ENCODE results near the gene MBD3. TPM values are rescaled to one million over a fixed set of nuclear protein-coding genes. Genes with fewer than 3 reads are reported as not detected.
A peak's percentile ranks its signal among the peaks of the same experiment; 100 is the strongest.

MBD3 gene
- total RNA-seq, 1 donor from 2014 or later, result 124 TPM

GRCh38 chr19:1572795-1573194 is 19.9 kb downstream of the MBD3 start:
- no peak for DNase-seq (ENCODE audit: low read depth, low spot score)

GRCh38 chr19:1571358-1571757 is 21.3 kb downstream of the MBD3 start:
- DNase-seq (ENCODE audit: low read depth, low spot score), result no peak

- no peak for DNase-seq (ENCODE audit: low read depth, low spot score)
These were observed 21.8 kb downstream of the MBD3 start for GRCh38 chr19:1570836-1571235.

GRCh38 chr19:1569997-1570396 is 22.7 kb downstream of the MBD3 start:
- no peak for DNase-seq (ENCODE audit: low read depth, low spot score)

GRCh38 chr19:1568320-1569019 is 24.2 kb downstream of the MBD3 start, which contains the start of gene MEX3D:
Gene MEX3D, minus strand, starts transcription at chr19:1568325. Its CDS starts 267 bp downstream, at chr19:1568058.
- DNase-seq (ENCODE audit: low read depth, low spot score), result no peak

GRCh38 chr19:1567848-1568227 is 24.8 kb downstream of the MBD3 start:
- DNase-seq (ENCODE audit: low read depth, low spot score), result no peak

GRCh38 chr19:1567116-1567847 is 25.4 kb downstream of the MBD3 start:
- DNase-seq (ENCODE audit: low read depth, low spot score), result no peak

- peak; percentile 60 for DNase-seq (ENCODE audit: low read depth, low spot score)
These were observed 26.1 kb downstream of the MBD3 start for GRCh38 chr19:1566392-1567115.

GRCh38 chr19:1563251-1563650 is 29.4 kb downstream of the MBD3 start:
- no peak for DNase-seq (ENCODE audit: low read depth, low spot score)

GRCh38 chr19:1561236-1561842 is 31.3 kb downstream of the MBD3 start:
- DNase-seq (ENCODE audit: low read depth, low spot score), result no peak

GRCh38 chr19:1560286-1560882 is 32.3 kb downstream of the MBD3 start:
- no peak for DNase-seq (ENCODE audit: low read depth, low spot score)

GRCh38 chr19:1558552-1558951 is 34.1 kb downstream of the MBD3 start:
- no peak for DNase-seq (ENCODE audit: low read depth, low spot score)

- no peak for DNase-seq (ENCODE audit: low read depth, low spot score)
These were observed 36.1 kb downstream of the MBD3 start for GRCh38 chr19:1556390-1557070.

- no peak for DNase-seq (ENCODE audit: low read depth, low spot score)
These were observed 36.9 kb downstream of the MBD3 start for GRCh38 chr19:1555487-1556389.

GRCh38 chr19:1554968-1555367 is 37.7 kb downstream of the MBD3 start:
- no peak for DNase-seq (ENCODE audit: low read depth, low spot score)

GRCh38 chr19:1553415-1553814 is 39.2 kb downstream of the MBD3 start:
- no peak for DNase-seq (ENCODE audit: low read depth, low spot score)

GRCh38 chr19:1551068-1552040 is 41.3 kb downstream of the MBD3 start:
- DNase-seq (ENCODE audit: low read depth, low spot score), result no peak

- no peak for DNase-seq (ENCODE audit: low read depth, low spot score)
These were observed 43.2 kb downstream of the MBD3 start for GRCh38 chr19:1549332-1549945.
